Stimulated activated naive B cell treated with anti-CD40 and anti-IgM and Interleukin-4, amounts not matched to agents 10 μg/mL and 1 μg/mL and 100 μg/mL, for 72 hours (primary cell): ENCODE results near the gene CFAP58.
"Not testable (repeated sequence)": the region's sequence is repeated elsewhere in the genome, so short reads cannot be mapped to it uniquely, and the experiment has no call there.

ENCODE experiments used
- ATAC-seq, 2 donors: fragments of 150-1000 bp; cut with Tn5 transposase; replicated peaks; 2 replicates each; pipeline ENCODE4 v1.10.0; 2021; ENCODE audit warnings: moderate library complexity in 1 of 2
- DNase-seq: peaks from one replicate; pipeline ENCODE4 v3.0.0; 2021
- H3K27ac Mint-ChIP-seq: one replicate; pipeline ENCODE4 v1.8.0; 2022; ENCODE audit warnings: mild to moderate bottlenecking, mixed read lengths
- H3K27me3 Mint-ChIP-seq, 2 donors: one replicate each; pipeline ENCODE4 v1.8.0; 2022; ENCODE audit warnings: mixed read lengths in 2 of 2
- H3K36me3 Mint-ChIP-seq, 2 donors: one replicate each; pipeline ENCODE4 v1.8.0; 2022; ENCODE audit warnings: mixed read lengths in 2 of 2, mild to moderate bottlenecking in 1 of 2
- H3K4me1 Mint-ChIP-seq, 2 donors: one replicate each; pipeline ENCODE4 v1.8.0; 2022; ENCODE audit warnings: mixed read lengths in 2 of 2, mild to moderate bottlenecking in 1 of 2
- H3K4me3 Mint-ChIP-seq, 2 donors: one replicate each; pipeline ENCODE4 v1.8.0; 2022; ENCODE audit warnings: mild to moderate bottlenecking in 2 of 2, mixed read lengths in 2 of 2, moderate library complexity in 1 of 2
- H3K9me3 Mint-ChIP-seq, 2 donors: one replicate each; pipeline ENCODE4 v1.8.0; 2022; ENCODE audit warnings: mixed read lengths in 2 of 2, mild to moderate bottlenecking in 1 of 2

Gene CFAP58

DNA sequence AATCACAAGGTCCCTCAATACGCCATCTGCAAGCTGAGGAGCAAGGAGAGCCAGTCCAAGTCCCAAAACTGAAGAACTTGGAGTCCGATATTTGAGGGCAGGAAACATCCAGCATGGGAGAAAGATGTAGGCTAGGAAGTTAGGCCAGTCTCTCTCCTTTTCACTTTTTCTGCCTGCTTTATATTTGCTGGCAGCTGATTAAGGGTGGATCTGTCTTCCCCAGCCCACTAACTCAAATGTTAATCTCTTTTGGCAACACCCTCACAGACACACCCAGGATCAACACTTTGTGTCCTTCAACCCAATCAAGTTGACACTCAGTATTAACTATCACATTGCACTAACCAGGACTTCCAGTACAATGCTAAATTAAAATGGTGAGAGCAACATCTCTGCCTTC is 115.2 kb downstream of the CFAP58 start:
- H3K36me3 Mint-ChIP-seq, H3K9me3 Mint-ChIP-seq, H3K27ac Mint-ChIP-seq, H3K4me3 Mint-ChIP-seq, H3K4me1 Mint-ChIP-seq, DNase-seq, ATAC-seq: not testable (repeated sequence)
- H3K27me3 Mint-ChIP-seq: peaks cover 3 to 22% of the 10 kb centered on the region in 2 donors

- Mint-ChIP-seq H3K27ac (no peak overlapping the region), H3K27me3 (peaks cover 12 to 17% of the 10 kb centered on the region in 2 donors), H3K36me3 (no peaks in the 10 kb centered on the region), H3K9me3 (no peaks in the 10 kb centered on the region), H3K4me1 (no peaks in the 10 kb centered on the region), H3K4me3 (no peak overlapping the region)
- DNase-seq: no peak
- no peak for ATAC-seq
These were observed 118.9 kb downstream of the CFAP58 start for GRCh38 chr10:104472505-104472904.

DNA sequence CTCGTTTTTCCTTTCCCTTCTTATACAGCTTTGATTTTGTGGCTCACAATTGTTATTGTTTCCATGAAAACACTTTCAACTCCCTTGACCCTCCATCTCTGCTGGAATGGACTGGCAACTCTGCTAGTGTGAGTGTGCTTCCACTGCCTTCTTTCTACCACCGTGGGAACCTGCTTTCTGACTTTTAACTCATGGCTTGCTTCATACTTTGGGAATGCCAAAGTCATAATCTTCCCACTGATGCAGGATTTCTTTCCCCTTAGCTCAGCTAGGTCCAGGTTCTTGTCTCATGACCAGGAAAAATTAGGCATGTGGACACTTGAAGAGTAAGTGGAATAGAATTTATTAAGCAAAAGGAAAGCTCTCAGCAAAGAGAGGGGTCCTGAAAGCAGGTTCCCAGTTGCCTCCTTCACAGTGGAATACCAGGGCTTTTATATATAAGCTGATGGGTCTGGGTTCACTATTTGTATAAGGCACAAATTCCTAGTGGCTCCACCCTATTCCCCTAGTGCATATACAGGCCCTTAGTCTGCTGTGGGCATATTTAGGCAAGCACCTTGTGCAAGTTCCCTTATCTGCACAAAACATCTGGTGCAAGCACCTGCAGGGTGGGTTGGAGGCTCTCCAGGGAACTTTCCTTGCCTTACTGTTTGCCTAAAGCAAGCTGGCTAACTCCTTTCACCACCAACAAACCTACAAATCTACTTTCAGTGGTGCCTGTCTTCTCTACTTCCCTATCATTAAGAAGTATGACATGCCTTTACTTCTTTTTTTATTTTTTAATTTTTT is 119.5 kb downstream of the CFAP58 start:
- Mint-ChIP-seq H3K36me3 (no peaks in the 10 kb centered on the region), H3K4me3 (no peak overlapping the region), H3K27me3 (peaks cover 12 to 17% of the 10 kb centered on the region in 2 donors), H3K4me1 (no peaks in the 10 kb centered on the region), H3K27ac (no peak overlapping the region), H3K9me3 (no peaks in the 10 kb centered on the region)
- DNase-seq: no peak
- no peak for ATAC-seq

GRCh38 chr10:104478380-104478779 is 124.7 kb downstream of the CFAP58 start:
- Mint-ChIP-seq H3K4me3 (no peak overlapping the region), H3K27me3 (peaks cover 14 to 29% of the 10 kb centered on the region in 2 donors), H3K4me1 (no peaks in the 10 kb centered on the region), H3K27ac (no peak overlapping the region), H3K9me3 (no peaks in the 10 kb centered on the region), H3K36me3 (no peaks in the 10 kb centered on the region)
- no peak for ATAC-seq
- no peak for DNase-seq

- no peak for DNase-seq
- Mint-ChIP-seq H3K27ac (no peak overlapping the region), H3K36me3 (no peaks in the 10 kb centered on the region), H3K4me3 (no peak overlapping the region), H3K9me3 (no peaks in the 10 kb centered on the region), H3K4me1 (no peaks in the 10 kb centered on the region), H3K27me3 (peaks cover 17 to 33% of the 10 kb centered on the region in 2 donors)
- ATAC-seq: no peak
These were observed 126.4 kb downstream of the CFAP58 start for GRCh38 chr10:104479906-104480593.

DNA sequence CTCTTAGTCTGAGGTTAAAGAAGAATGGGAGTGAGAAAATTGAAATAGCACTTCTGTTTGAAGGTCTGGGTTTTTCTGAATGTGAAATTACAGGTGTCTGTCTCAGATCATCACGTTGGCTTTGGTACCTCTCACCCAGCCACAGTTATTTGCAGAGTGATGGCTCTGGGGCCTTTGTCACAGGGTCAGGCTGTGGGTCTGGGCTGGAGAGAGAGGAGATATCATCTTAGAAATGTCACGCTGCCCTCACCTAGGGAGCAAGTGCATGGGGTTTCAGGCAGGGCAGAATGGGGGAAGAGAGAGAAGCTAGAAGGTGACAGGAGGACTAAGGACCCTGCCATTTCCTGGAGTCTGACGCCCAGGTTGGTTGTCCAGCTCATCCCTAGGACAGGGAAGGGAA is 127.2 kb downstream of the CFAP58 start:
- Mint-ChIP-seq H3K4me3 (no peak overlapping the region), H3K27ac (no peak overlapping the region), H3K4me1 (no peaks in the 10 kb centered on the region), H3K27me3 (peaks cover 15 to 28% of the 10 kb centered on the region in 2 donors), H3K36me3 (no peaks in the 10 kb centered on the region), H3K9me3 (no peaks in the 10 kb centered on the region)
- no peak for ATAC-seq
- no peak for DNase-seq

GRCh38 chr10:104483582-104483981 is 129.9 kb downstream of the CFAP58 start:
- DNase-seq (no peak), ATAC-seq (peak in 1 of 2 donors; percentile 46)
- Mint-ChIP-seq H3K27me3 (peaks cover 22 to 36% of the 10 kb centered on the region in 2 donors), H3K4me1 (no peaks in the 10 kb centered on the region), H3K9me3 (peaks cover 2 to 4% of the 10 kb centered on the region in 2 donors), H3K27ac (no peak overlapping the region), H3K4me3 (no peak overlapping the region), H3K36me3 (no peaks in the 10 kb centered on the region)

DNA sequence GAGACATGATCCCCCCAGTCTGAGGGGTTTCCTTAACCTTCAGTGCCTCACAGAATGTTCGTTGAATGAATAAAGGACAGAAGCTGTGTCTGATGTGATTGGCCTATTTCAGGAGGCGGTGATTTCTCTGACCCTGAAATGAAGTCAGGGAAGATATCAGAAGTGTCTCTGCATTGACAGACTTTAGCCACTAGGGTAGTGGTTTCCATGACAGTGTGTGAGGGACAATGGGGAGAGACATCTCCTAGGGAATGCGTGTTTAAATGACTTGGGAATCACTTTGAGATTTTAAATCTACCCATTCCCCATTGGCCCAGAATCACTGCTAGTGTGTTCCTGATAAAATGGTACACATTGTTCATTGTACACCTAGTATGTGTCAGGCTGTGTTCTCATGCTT is 132.0 kb downstream of the CFAP58 start:
- no peak overlapping the region for H3K27ac Mint-ChIP-seq
- ATAC-seq (no peak), DNase-seq (no peak)
- H3K27me3 Mint-ChIP-seq: peaks cover 22 to 36% of the 10 kb centered on the region in 2 donors
- H3K9me3 Mint-ChIP-seq: peaks cover 2 to 4% of the 10 kb centered on the region in 2 donors
- H3K4me1 Mint-ChIP-seq: no peaks in the 10 kb centered on the region
- no peak overlapping the region for H3K4me3 Mint-ChIP-seq
- no peaks in the 10 kb centered on the region for H3K36me3 Mint-ChIP-seq

DNA sequence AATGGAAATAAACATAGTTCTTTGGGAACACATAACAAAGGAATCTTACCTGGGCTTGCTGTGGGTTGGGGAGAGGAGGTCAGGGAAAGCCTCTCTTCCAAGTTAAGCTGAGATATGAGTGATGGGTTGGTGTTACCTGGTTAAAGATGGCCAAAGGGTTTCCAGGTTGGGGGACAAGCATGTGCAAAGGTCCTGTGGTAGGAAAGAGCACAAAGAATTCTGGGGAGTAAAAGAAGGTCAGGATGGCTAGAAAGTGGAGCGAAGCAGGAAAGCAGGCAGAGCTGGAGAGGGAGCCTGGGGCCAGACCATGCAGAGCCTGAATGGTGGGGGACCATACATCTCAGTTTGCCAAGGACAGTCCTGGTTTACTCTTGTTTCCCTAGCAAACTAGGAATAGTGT is 133.2 kb downstream of the CFAP58 start:
- Mint-ChIP-seq H3K27me3 (peaks cover 18 to 35% of the 10 kb centered on the region in 2 donors), H3K4me1 (no peaks in the 10 kb centered on the region), H3K27ac (no peak overlapping the region), H3K9me3 (peaks cover 2 to 4% of the 10 kb centered on the region in 2 donors), H3K4me3 (no peak overlapping the region), H3K36me3 (no peaks in the 10 kb centered on the region)
- no peak for ATAC-seq
- DNase-seq: no peak

- Mint-ChIP-seq H3K4me3 (no peak overlapping the region), H3K36me3 (no peaks in the 10 kb centered on the region), H3K9me3 (peaks cover 2 to 4% of the 10 kb centered on the region in 2 donors), H3K27me3 (peaks cover 14 to 24% of the 10 kb centered on the region in 2 donors), H3K27ac (no peak overlapping the region), H3K4me1 (no peaks in the 10 kb centered on the region)
- no peak for ATAC-seq
- no peak for DNase-seq
These were observed 134.3 kb downstream of the CFAP58 start for GRCh38 chr10:104487794-104488438.

GRCh38 chr10:104488439-104488832 is 134.8 kb downstream of the CFAP58 start:
- peaks cover 2 to 4% of the 10 kb centered on the region in 2 donors for H3K9me3 Mint-ChIP-seq
- ATAC-seq (no peak), DNase-seq (no peak)
- H3K36me3 Mint-ChIP-seq: no peaks in the 10 kb centered on the region
- H3K4me1 Mint-ChIP-seq: no peaks in the 10 kb centered on the region
- no peak overlapping the region for H3K27ac Mint-ChIP-seq
- peaks cover 14 to 19% of the 10 kb centered on the region in 2 donors for H3K27me3 Mint-ChIP-seq
- no peak overlapping the region for H3K4me3 Mint-ChIP-seq

DNA sequence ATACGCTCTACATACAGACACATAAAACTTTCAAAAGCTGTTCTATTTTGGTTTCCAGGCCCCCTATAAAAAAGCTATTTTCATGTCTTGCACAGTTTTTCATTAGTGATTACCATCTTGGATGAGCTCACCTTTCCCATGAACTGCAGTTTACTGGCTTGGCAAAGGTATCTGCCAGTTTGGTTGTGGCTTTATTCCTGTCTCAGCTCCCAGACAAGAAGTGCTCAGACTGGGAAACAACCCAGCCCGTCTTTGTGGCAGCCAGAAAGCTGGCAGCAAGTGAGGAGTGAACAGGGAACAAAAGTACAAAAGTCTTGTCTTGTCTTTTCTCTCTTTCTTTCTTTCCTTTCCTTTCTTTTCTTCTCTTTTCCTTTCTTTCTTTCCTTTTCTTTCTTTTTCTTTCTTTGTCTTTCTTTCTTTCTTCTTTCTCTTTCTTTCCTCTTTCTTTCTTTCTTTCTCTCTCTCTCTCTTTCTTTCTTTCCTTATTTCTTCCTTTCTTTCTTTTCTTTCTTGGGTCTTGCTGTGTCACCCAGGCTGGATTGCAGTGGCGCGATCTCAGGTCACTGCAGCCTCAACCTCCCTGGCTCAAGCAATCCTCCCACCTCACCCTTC is 138.8 kb downstream of the CFAP58 start:
- H3K27me3 Mint-ChIP-seq: peaks cover 14 to 20% of the 10 kb centered on the region in 2 donors
- no peaks in the 10 kb centered on the region for H3K36me3 Mint-ChIP-seq
- no peak overlapping the region for H3K4me3 Mint-ChIP-seq
- DNase-seq (no peak), ATAC-seq (no peak)
- H3K9me3 Mint-ChIP-seq: no peaks in the 10 kb centered on the region
- no peak overlapping the region for H3K27ac Mint-ChIP-seq
- H3K4me1 Mint-ChIP-seq: no peaks in the 10 kb centered on the region

DNA sequence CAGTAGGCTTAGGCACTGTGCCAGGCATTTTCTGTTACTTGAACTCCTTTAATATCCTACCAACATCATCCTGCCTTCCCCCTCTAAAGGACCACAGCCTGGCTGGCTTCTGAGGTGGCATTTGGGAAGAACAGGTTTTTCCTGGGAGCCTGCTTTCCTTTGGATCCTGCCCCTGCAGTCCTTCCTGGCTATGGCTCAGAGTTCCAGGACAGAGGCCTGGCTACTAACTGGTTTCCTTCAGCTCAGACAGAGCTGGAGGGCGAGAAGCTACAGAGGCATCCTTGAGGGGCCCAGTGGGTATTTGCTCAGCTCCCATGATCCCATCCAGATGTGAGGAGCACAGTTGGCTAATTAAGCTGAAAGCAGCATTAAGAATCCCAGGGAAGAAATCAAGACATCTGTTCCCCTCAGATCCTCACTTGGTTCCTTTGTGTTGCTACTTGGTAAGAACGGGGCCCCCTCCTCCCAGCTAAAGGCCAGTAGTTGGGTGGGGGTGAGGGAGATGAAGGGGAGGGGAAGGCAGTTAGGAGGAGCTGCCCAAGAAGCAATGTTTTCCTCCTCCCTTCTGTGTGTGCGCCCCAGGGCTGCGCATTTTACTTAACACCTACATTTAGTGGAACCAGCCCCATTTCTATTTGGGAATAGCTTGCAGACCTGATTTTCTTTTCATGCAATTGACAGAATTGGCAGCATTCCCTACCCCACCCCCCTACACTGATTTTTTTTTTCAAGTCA is 144.9 kb downstream of the CFAP58 start:
- Mint-ChIP-seq H3K36me3 (no peaks in the 10 kb centered on the region), H3K27me3 (peaks cover 14 to 20% of the 10 kb centered on the region in 2 donors), H3K4me3 (no peak overlapping the region), H3K27ac (no peak overlapping the region), H3K4me1 (no peaks in the 10 kb centered on the region), H3K9me3 (no peaks in the 10 kb centered on the region)
- DNase-seq: no peak
- ATAC-seq: no peak

DNA sequence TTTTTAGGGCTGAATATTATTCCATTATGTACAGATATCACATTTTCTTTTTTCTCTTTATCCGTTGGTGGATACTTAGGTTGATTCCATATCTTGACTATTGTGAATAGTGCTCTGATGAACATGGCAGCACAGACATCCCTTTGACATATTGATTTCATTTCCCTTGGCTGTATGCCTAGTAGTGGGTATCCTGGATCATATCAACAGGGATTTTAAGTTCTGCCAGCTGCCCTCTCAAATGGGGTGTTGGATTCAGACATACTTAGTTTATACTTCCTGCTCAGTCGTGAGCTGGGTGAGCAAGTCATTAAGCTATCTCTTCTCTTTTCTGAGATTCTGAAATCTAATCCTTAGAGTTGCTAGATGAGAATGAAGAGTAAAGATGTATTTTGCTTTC is 147.8 kb downstream of the CFAP58 start:
- Mint-ChIP-seq H3K4me1 (no peaks in the 10 kb centered on the region), H3K4me3 (no peak overlapping the region), H3K9me3 (no peaks in the 10 kb centered on the region), H3K27ac (no peak overlapping the region), H3K36me3 (no peaks in the 10 kb centered on the region), H3K27me3 (peaks cover 6% of the 10 kb centered on the region in 2 donors)
- no peak for ATAC-seq
- no peak for DNase-seq
